HUES64 (cell line): ENCODE results near the gene HGS.

ENCODE experiments used
- H3K27ac ChIP-seq: 2 replicates; pipeline ENCODE4 v1.7.0; 2013; ENCODE audit warnings: low read depth, low read length, inconsistent platforms
- H3K27me3 ChIP-seq: 2 replicates; pipeline ENCODE4 v1.6.1; 2013; ENCODE audit warnings: mild to moderate bottlenecking, low read length; ENCODE audit not compliant: insufficient read depth
- H3K36me3 ChIP-seq: 2 replicates; pipeline ENCODE4 v1.6.1; 2013; ENCODE audit warnings: mild to moderate bottlenecking, low read length; ENCODE audit not compliant: insufficient read depth
- H3K4me1 ChIP-seq: 2 replicates; pipeline ENCODE4 v1.6.1; 2013; ENCODE audit warnings: mild to moderate bottlenecking, low read length, moderate library complexity; ENCODE audit not compliant: insufficient read depth
- H3K4me3 ChIP-seq: 2 replicates; pipeline ENCODE4 v1.5.1; 2013; ENCODE audit warnings: mild to moderate bottlenecking, low read length, moderate library complexity
- H3K9ac ChIP-seq: 2 replicates; pipeline ENCODE4 v1.6.1; 2013; ENCODE audit warnings: mild to moderate bottlenecking, low read depth, low read length
- H3K9me3 ChIP-seq: 2 replicates; pipeline ENCODE4 v1.6.1; 2013; ENCODE audit warnings: low read depth, low read length; ENCODE audit not compliant: insufficient read depth
- WGBS: fragments of 150-250, 120-280 bp; methylation state at CpG from one replicate; pipeline ENCODE4 v1.1.7; 2013; ENCODE audit warnings: missing lambda C conversion rate; 5-methylcytosine and 5-hydroxymethylcytosine counted together

Gene HGS

DNA sequence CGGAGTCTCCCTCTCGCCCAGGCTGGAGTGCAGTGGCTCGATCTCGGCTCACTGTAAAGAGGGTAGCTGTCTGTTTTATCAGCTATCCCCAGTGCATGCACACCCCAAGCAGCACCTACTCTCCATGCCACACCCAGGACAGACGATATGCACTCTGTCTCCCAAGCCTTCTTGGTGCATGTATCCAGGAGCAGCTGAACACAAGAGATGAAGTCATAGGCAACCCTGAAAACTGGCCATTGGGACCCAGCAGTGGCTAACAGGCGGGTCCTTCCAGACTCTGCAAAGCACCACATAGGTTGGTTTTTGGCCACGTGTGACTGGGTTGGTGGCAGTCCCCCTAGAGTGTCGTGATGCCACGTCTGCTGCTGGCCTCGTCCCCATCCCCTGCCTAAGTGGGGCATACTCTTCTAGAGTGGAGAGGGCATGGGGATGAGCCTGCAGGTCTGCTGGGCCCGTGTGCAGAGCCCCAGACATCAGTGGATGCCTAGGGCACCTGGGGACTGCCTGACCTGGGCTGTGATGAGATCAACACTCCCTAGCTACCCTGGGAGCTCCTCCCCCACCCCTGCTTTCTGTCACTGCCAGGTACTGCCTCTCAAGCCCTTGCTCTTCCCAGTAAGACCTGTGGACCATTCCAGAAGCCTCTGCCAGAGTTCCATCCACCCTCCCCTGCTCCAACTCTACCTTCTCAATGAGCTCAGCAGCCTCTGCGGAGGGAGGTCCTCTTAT is 36.8 kb upstream of the HGS start:
- H3K9me3 ChIP-seq: no peaks in the 10 kb centered on the region; the same call in none of the 2 replicates
- H3K9ac ChIP-seq: no peak overlapping the region
- H3K4me3 ChIP-seq: peak overlapping the region; percentile 38; the same call in 1 of the 2 replicates
- peaks cover 32% of the 10 kb centered on the region for H3K27me3 ChIP-seq
- no peaks in the 10 kb centered on the region for H3K4me1 ChIP-seq
- no peaks in the 10 kb centered on the region for H3K36me3 ChIP-seq
- no peak overlapping the region for H3K27ac ChIP-seq
- 80% methylated on average over 12 of the region's 12 CpGs for WGBS

DNA sequence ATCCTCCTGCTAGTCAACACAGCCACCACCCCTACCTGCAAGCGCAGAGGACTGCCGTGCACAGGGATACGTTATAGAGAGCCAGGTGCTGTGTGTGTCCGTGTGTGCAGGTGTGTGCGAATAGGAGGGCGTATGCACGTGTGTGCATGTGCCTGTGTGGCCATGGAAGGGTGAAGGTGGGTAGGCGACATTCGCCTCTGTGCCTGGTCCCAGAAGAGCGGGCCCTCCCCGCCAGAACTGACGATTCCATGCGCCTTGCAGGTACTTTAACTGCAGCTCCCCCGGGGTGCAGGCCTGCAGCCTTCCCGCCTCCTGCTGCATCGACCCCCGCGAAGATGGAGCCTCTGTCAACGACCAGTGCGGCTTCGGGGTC is 36.2 kb upstream of the HGS start:
- Histone ChIP-seq H3K36me3 (no peaks in the 10 kb centered on the region), H3K9ac (no peak overlapping the region), H3K27me3 (peaks cover 32% of the 10 kb centered on the region), H3K4me1 (no peaks in the 10 kb centered on the region), H3K4me3 (peak overlapping the region; percentile 38), H3K27ac (no peak overlapping the region), H3K9me3 (no peaks in the 10 kb centered on the region; the same call in none of the 2 replicates)
- WGBS: 31% methylated on average over 21 of the region's 21 CpGs

DNA sequence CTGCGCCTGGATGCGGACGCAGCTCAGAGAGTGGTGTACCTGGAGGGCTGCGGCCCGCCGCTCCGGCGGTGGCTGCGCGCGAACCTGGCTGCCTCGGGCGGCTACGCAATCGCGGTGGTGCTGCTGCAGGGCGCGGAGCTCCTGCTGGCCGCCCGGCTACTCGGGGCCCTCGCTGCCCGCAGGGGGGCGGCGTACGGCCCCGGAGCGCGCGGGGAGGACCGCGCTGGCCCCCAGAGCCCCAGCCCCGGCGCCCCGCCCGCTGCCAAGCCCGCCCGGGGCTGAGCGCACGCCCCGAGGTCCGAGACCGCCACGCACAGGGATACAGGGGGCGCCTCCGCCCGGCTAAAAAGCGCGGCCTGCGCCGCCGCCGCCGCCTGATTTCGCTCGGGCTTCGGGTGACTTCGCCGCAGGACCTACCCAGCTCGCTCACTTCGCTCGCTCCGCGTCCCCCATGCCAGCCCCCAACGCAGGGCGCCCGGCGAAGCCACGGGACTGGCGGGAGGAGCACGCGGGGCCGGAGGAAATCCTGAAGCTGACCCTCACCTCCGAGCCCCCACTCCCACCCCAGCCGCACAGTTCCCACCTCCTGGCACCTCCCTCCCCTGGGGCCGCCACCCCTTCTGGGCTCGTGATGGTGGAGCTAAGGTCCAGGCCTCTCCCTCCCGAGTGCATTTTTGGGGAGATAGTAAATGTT is 35.7 kb upstream of the HGS start:
- H3K9ac ChIP-seq: peak overlapping the region; percentile 25; the same call in 1 of the 2 replicates
- peaks cover 32% of the 10 kb centered on the region for H3K27me3 ChIP-seq
- H3K36me3 ChIP-seq: no peaks in the 10 kb centered on the region
- H3K9me3 ChIP-seq: no peaks in the 10 kb centered on the region; the same call in none of the 2 replicates
- H3K4me1 ChIP-seq: peaks cover 2% of the 10 kb centered on the region
- 2% methylated on average over 75 of the region's 78 CpGs for WGBS
- H3K4me3 ChIP-seq: peak overlapping the region; percentile 38
- no peak overlapping the region for H3K27ac ChIP-seq

DNA sequence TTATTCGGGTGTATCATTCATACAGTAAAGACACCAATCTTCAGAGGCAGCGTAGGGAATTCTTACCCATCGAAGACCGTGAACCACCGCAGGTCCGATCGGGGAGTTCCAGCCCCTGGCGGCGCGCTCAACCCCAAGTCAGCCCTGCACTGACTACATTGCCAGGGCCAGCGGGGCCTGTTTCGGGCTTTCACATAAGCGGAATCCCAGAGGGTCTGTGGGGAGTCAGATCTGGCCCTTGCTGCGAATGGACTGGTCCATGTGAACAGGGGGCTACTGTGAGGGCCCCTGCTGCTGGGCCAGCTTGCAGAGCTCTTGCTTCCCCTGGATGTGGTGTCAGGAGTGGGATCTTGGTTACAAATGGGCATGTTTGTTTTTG is 35.1 kb upstream of the HGS start:
- peaks cover 4% of the 10 kb centered on the region for H3K4me1 ChIP-seq
- 75% methylated on average over 14 of the region's 14 CpGs for WGBS
- no peaks in the 10 kb centered on the region for H3K36me3 ChIP-seq
- H3K27ac ChIP-seq: no peak overlapping the region
- peak overlapping the region; percentile 38 for H3K4me3 ChIP-seq
- H3K9me3 ChIP-seq: no peaks in the 10 kb centered on the region; the same call in none of the 2 replicates
- peaks cover 32% of the 10 kb centered on the region for H3K27me3 ChIP-seq
- H3K9ac ChIP-seq: peak overlapping the region; percentile 25; the same call in 1 of the 2 replicates

DNA sequence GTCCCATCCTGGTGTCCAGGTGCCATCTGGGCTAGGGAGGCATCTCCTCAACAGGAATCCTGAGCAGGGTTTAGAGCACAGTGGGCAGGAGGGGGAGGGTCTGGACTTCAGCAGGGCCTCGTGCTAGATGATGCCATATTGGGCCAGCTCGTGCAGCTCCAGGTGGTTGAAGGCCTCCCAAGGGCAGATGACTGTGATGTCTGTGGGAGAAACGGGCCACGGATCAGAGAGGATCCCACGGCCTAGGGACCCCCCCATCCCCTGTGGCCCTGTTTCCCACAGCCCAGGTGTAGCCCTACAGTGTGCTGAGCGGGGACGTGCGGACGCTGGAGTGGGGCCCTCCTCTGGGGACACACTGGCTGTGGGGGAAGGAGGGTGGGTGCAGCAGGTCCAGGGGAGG is 32.9 kb upstream of the HGS start:
- Histone ChIP-seq H3K27ac (no peak overlapping the region), H3K4me1 (peaks cover 4% of the 10 kb centered on the region), H3K27me3 (peaks cover 32% of the 10 kb centered on the region), H3K9me3 (no peaks in the 10 kb centered on the region; the same call in none of the 2 replicates), H3K36me3 (no peaks in the 10 kb centered on the region), H3K4me3 (no peak overlapping the region), H3K9ac (no peak overlapping the region)
- WGBS: 86% methylated on average over 9 of the region's 9 CpGs

DNA sequence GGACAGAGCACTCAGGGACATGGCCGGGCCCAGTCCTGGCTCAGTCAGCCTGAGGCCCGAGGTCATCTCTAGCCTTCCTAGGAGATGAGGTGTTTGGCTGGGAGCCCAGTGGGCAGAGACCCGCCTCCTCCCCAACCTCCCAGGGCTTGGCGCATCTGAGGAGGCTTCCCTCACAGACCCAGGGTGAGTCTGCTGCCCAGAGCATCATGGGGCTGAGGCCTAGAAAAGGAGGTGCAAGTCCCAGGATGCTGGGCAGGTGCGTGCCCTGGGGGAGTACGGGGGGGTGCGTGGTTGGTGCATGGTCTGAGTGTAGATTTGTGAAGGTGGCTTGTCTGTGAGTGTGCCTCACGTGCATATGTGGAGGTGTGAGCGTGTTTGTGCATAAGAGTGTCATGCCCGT is 32.1 kb upstream of the HGS start:
- peaks cover 4% of the 10 kb centered on the region for H3K4me1 ChIP-seq
- no peak overlapping the region for H3K4me3 ChIP-seq
- peaks cover 32% of the 10 kb centered on the region for H3K27me3 ChIP-seq
- H3K27ac ChIP-seq: no peak overlapping the region
- H3K9ac ChIP-seq: no peak overlapping the region
- H3K36me3 ChIP-seq: no peaks in the 10 kb centered on the region
- WGBS: 90% methylated on average over 10 of the region's 10 CpGs
- no peaks in the 10 kb centered on the region; the same call in none of the 2 replicates for H3K9me3 ChIP-seq

DNA sequence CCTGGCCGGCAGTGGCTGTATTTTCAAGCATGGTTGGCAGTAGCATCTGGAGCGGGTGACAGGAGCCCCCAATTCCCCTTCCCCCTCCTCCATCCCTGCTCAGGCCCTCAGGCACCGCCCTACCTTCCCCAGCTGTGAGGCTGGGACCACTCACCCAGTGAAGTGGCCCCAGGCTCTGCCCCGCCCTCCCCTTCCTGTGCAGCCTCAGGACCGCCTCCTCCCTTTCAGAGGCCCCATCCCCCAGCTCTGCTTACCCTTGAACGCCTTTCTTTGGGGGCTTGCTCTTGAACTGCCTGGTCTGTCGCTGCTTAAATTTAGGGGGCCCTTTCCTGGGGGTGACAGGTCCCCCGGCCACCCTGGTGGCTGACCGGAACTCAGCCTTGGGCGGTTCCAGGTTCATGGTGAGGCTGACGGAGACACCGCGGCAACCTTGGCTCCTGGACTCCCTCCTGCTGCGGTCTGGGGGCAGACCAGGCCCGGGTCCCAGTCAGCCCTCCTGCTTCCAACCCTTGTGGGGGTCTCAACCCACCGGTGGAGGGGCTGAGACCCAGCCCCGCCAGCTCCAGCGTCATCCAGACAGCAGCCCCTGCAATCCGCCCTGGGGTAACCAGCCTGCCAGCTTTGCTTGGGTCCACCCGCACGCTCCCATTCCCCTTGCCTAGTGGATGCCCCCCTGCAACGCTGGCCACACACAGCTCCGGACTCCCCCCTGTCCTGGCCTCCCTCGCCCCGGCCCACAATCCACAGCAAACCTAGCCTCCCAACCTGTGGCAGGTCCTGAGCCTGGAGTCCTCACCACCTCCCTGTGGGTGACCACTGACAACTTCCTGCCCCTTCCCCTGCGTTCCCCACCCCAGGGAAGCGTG is 30.7 kb upstream of the HGS start:
- H3K4me3 ChIP-seq: peak overlapping the region; percentile 44

DNA sequence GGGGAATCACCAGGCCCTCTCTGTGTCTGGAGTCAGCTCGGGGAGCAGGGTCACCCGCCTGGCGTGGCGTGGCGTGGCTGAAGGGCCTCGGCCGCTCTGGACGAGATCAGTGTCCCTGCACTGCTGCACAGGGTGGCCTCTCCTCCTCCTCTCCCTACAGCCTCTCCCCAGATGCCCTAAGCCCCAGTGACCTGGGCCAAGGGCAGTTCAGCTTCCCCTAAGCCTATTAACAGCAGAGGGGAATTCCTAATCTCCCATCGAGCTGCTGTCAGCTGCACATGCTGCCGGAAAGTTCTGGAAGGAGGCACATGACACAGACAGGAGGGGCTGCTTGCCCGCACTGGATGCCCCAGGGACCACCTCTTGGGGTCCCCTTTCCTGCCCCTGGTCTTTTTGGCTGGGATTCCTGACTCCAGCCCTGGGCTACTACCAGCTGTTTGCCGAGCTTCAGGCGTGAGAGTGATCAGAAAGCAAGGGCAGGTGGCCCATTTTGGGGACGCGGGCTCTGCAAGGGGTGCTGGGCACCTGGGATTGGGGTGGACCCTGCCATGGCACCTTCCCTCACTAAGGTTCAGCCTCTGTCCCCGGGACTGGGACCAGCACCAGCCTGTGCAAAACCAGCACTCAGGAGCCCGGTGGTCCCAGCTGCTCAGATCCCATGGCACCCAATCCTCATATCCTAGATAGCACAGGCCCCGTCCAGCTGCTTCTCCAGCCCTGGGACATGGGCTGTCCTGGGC is 28.3 kb upstream of the HGS start:
- H3K4me3 ChIP-seq: no peak overlapping the region
- H3K27ac ChIP-seq: no peak overlapping the region
- WGBS: 92% methylated on average over 18 of the region's 18 CpGs
- H3K36me3 ChIP-seq: no peaks in the 10 kb centered on the region
- H3K9ac ChIP-seq: no peak overlapping the region
- H3K4me1 ChIP-seq: peaks cover 4% of the 10 kb centered on the region
- H3K27me3 ChIP-seq: no peaks in the 10 kb centered on the region
- no peaks in the 10 kb centered on the region for H3K9me3 ChIP-seq

More for the DNA sequence above, 30.7 kb upstream of the HGS start:
- Histone ChIP-seq H3K4me1 (peaks cover 4% of the 10 kb centered on the region), H3K36me3 (no peaks in the 10 kb centered on the region), H3K27ac (peak overlapping the region; percentile 41; the same call in 1 of the 2 replicates), H3K27me3 (peaks cover 17% of the 10 kb centered on the region), H3K9me3 (no peaks in the 10 kb centered on the region; the same call in none of the 2 replicates), H3K9ac (0 out of 2 replicates have a peak overlapping the region, but pooled peaks have one; percentile 47)
- WGBS: 20% methylated on average over 27 of the region's 27 CpGs

DNA sequence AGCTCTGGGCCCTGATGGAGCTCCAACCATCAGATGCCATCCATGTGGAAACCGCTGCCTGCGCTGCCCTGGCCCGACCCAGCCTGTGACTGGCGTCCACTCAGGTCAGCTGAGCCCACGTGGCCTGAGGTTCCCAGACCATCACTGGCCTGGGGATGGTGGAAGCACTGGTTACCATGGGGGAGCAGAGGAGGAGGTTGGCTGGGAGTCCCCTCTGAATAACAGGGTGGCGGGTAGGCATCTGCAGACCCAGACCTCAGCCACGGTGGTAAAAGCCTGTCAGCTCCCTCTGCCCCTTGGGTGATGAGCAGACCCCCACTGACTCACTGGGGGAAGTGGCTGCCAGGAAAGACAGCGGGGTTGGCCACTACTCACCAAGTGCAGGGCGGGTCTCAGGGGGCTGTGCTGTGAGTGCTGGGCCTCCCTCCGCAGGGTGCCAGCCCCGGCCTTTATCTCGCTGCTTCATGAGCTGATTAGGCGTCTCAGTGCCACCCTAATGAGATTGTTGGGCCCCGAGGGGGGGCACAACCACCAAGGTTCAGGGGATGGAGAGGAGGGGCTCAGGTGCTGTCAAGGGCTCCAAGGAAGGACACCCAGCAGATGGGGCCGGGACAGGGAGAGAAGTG is 27.6 kb upstream of the HGS start, which contains the start of gene PDE6G:
PDE6G (minus strand) TSS at position 425 of the 626 bp plus-strand sequence. CDS start 3,237 bp downstream, outside the sequence.
- Histone ChIP-seq H3K4me3 (no peak within 1 kb of the TSS), H3K27me3 (no peaks in the 10 kb centered on the region), H3K36me3 (no peaks in the 10 kb centered on the region), H3K4me1 (peaks cover 4% of the 10 kb centered on the region), H3K9ac (no peak within 1 kb of the TSS), H3K9me3 (no peaks in the 10 kb centered on the region), H3K27ac (no peak within 1 kb of the TSS)
- 88% methylated on average over 15 of the region's 15 CpGs for WGBS

DNA sequence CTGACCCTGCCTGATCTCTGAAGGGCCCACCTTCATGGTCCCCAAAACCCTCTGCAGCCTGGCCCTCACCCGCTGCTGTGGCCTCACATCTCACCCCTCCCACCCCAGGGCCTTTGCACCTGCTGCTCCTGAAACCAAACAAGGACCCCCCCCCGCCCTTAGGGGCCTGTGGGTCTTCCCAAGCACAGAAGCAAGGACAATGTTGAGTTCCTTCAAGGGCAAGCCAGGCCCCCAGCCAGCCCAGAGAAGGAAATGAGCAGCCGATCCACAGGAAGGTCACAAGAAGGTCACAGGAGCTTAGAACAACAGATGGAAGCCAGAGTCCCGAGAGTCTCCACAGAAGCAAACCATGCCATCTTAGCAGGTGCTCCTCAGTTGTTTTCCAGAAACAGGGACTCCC is 27.0 kb upstream of the HGS start:
- 85% methylated on average over 4 of the region's 4 CpGs for WGBS
- Histone ChIP-seq H3K27ac (no peak overlapping the region), H3K27me3 (no peaks in the 10 kb centered on the region), H3K9me3 (no peaks in the 10 kb centered on the region), H3K36me3 (no peaks in the 10 kb centered on the region), H3K9ac (no peak overlapping the region), H3K4me1 (peaks cover 4% of the 10 kb centered on the region), H3K4me3 (no peak overlapping the region)
